ENCODE results near the gene STOM.
"Not testable (repeated sequence)": the region's sequence is repeated elsewhere in the genome, so short reads cannot be mapped to it uniquely, and the experiment has no call there.

The STOM gene

GRCh38 chr9:121369595-121370265 lies at the start of gene STOM:
STOM (minus strand) TSS chr9:121370250; CDS start chr9:121370187, 63 bp downstream.
- DNase-seq (ENCODE audit: low spot score) = no peak

GRCh38 chr9:121411993-121412392 lies 41.9 kb upstream of the STOM start:
- no peak for DNase-seq (ENCODE audit: low spot score)

DNA sequence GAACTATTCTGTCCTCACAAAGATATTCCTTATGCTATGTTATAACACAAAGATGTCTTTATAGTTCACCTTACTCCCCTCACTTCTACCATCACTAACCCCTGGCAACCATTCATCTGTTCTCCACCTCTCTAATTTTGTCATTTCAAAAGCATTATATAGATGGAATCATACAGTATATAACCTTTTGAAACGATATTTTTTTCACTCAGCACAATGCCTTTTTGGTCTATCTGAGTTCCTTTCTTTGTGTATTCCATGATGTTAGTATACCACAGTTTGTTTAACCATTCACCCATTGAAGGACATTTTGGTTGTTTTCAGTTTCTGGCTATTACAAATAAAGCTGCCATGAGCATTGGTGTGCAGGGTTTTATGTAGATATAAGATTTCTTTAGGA lies 35.8 kb upstream of the STOM start:
- no peak for DNase-seq (ENCODE audit: low spot score)

DNA sequence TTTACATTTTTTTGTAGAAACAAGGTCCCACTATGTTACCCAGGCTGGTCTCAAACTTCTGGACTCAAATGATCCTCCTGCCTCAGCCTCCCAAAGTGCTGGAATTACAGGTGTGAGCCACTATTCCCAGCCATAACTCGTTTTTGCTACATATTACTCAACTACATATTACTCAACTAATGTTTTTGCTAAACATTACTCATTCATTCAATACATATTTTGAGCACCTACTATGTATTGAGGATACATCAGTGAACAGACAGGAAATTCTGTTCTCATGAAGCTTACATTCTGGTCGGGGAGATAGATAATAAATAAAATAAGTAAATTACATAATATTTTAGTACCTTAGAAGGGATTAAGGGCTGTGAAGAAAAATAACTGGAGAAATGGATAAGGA lies 34.9 kb upstream of the STOM start:
- no peak for DNase-seq (ENCODE audit: low spot score)

DNA sequence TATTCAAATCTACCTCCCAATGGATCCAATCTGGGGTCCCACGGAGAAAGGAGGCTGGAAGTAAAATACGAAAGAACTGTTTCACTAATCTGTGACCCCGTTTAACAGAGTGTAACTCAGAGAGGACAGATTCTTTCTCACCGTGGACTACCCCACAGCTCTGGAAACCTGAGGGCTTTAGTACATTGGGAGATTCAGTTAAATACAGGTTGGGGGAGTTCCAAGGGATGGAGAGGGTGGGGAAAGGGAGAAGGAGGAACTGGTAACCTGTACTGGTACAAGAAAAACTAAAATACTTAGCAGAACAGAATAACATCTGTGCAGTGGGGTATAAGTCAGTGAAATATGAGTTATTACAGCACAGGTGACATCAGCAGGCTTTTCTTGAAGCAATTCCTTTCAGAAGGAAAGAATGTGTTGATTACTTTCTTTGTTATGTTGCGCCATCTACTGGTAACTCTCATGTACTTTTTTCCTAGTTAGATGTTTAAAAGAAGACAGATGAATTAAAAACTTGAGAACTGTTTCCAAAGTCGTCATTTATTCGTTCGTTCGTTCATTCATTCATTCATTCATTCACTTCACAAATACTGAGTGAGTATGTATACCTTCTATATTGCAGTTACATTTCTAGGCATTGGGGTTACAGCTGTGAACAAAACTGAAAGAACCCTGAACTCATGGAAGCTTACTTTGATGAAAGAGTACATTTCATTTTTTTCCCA lies 30.0 kb upstream of the STOM start:
- peak; percentile 72 for DNase-seq (ENCODE audit: low spot score)

GRCh38 chr9:121399126-121399882 lies 29.3 kb upstream of the STOM start:
- DNase-seq (ENCODE audit: low spot score) = no peak

- DNase-seq (ENCODE audit: low spot score) = no peak
Measured at GRCh38 chr9:121398374-121398773, 28.3 kb upstream of the STOM start.

GRCh38 chr9:121397277-121397676 lies 27.2 kb upstream of the STOM start:
- not testable (repeated sequence) for DNase-seq (ENCODE audit: low spot score)

DNA sequence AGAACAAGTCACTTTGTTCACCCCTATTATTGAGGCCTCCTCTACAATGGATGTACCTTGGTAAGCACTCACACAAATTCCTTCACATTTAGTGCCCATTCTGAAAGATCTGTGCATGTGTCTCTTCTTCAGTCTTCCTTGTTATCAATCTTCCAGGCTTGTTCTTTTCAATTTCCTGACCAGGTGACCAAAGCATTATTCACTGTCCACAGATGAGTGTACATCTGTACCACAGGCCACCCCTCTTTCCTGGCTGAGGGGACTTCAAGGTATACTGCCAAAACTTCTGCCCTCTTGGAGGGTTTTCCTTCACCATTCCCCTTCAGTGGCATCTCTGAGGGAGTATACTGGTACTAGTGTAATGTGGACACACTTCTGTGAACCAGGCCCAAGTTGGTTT lies 25.5 kb upstream of the STOM start:
- no peak for DNase-seq (ENCODE audit: low spot score)

GRCh38 chr9:121394292-121394691 lies 24.2 kb upstream of the STOM start:
- no peak for DNase-seq (ENCODE audit: low spot score)

- no peak for DNase-seq (ENCODE audit: low spot score)
Measured at GRCh38 chr9:121393318-121393717, 23.3 kb upstream of the STOM start.

DNA sequence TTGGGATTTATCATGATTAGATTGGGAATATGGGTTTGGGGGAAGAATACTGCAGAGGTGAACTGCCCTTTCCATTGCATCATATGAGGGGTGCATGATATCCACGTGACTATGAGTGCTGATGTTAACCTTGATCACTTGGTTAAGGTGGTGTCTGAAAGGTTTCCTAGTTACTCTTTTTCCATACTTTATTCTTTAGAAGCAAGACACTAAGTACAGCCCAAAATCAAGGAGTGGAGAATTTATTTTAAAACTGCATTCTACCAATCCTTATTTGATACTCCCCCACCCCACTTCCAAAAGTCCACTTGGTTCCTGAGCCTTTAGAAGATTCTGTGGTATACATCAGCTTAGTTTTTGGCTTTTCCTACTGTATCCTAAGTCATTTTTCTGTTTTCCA lies 20.3 kb upstream of the STOM start:
- DNase-seq (ENCODE audit: low spot score) = no peak

- DNase-seq (ENCODE audit: low spot score) = no peak
Measured at GRCh38 chr9:121388140-121388905, 18.3 kb upstream of the STOM start.

- DNase-seq (ENCODE audit: low spot score) = no peak
Measured at GRCh38 chr9:121386442-121387175, 16.6 kb upstream of the STOM start.

DNA sequence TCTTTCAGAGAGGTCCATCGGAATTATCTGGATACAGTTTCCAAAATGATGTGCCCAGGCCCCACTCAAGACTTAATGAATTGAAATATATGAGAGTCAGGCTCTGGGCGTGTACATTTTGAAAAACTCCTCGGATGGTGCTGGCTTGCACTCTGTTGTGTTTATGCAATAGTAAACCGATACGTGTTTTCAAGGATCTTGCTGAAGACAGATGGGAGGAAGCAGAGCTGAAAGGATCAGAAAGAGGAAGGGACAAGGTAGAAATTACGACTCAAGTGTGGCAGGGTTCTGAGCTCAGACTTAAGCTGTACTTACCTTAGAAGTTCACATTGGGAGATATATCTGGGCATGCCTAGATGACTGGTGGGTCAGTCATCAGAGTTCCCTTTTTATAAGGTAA lies 13.7 kb upstream of the STOM start:
- no peak for DNase-seq (ENCODE audit: low spot score)

GRCh38 chr9:121380846-121381245 lies 10.8 kb upstream of the STOM start:
- DNase-seq (ENCODE audit: low spot score) = no peak

GRCh38 chr9:121376214-121376830 lies 6.3 kb upstream of the STOM start:
- DNase-seq (ENCODE audit: low spot score) = peak; percentile 31

DNA sequence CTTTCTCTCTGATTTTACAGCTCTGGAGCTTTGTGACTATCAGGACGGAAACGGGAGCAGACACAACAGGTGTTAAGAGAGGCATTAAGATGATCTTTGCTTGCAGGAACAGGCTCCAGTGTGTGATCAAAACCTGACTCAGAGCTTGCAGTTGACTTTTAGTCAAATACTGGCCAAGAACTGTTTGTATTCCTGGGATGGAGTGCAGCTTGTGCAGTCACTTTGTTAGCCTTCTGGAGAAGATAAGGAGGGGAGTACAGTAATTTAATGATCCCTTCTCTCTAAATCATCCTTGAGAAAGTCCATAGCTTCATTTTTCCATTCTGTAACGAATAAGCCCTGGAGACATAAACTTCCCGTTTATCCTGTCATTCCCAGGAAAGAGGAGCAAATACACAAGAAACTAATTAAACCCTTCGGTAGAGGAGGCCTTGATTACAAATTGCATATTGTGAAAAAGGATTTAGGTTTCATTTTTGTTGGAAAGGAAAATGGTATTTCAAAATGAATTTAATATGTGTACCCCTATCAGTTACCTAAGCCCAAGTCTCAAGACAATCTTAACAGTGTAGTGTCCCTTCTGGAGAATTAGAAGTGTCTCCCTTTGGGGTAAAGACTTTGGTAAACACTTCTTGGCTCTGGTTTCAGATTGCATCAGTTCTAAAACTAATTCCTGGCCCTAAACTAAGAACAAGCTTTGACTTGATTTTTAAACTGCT lies 3.1 kb upstream of the STOM start:
- DNase-seq (ENCODE audit: low spot score) = no peak

DNA sequence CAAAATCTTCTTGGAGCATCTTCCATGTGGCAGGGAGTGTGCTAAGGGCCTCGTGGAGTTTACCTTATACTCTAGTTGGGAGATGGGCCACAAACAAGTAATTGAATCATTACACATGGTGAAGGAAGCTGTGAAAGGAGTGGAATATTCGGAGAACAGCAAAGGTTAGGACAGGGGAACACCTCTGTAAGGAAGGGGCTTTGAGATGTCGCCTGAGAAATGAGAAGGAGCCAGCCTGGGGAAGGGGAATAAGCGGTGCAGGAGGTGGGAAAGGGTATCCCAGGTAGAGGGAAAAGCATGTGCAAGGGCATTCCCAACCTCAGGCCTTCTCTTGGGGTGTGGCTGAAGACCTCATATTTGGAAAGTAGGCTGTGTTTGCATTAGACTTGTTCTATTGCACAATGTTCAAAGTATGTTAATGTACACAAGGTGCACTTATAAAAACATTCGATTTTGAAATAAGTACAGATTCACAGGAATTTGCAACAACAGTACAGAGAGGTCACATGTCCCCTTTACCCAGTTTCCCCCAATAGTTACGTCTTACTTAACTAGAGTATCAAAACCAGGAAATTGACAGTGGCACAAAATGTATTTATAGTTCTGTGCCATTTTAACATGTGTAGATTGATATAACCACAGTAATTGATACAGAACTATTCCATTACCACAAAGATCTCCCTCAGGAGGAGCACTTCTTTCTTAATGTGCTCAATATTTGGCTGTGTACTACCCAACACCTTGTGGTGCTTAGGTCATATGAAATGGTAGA lies 2.4 kb upstream of the STOM start:
- DNase-seq (ENCODE audit: low spot score) = peak; percentile 41

Data from LoVo (cell line).